HEK293 (cell line): ENCODE measurements around the gene UST.
"Not testable (repeated sequence)": the region's sequence is repeated elsewhere in the genome, so short reads cannot be mapped to it uniquely, and the experiment has no call there.

Experiments
- SCRT1 ChIP-seq: fragments of 450-650 bp; formaldehyde crosslinking; IDR thresholded peaks from 2 replicates; pipeline ENCODE4 v1.5.1; 2016; ENCODE audit warnings: missing biosample characterization, missing genetic modification characterization, borderline replicate concordance
- ZBTB48 ChIP-seq: fragments of 450-650 bp; formaldehyde crosslinking; IDR thresholded peaks from 2 replicates; pipeline ENCODE4 v1.5.1; 2016; ENCODE audit warnings: missing biosample characterization, missing genetic modification characterization
- ZNF37A ChIP-seq: fragments of 450-650 bp; IDR thresholded peaks from 2 replicates; pipeline ENCODE4 v1.5.1; 2018; ENCODE audit warnings: missing biosample characterization, missing genetic modification characterization
- ZNF585B ChIP-seq: fragments of 450-650 bp; formaldehyde crosslinking; IDR thresholded peaks from 2 replicates; pipeline ENCODE4 v1.5.1; 2016; ENCODE audit warnings: missing biosample characterization, missing genetic modification characterization
- TF ChIP-seq, protein P1 (sequence below): fragments of 450-650 bp; formaldehyde crosslinking; IDR thresholded peaks from 2 replicates; pipeline ENCODE4 v1.5.1; 2016; ENCODE audit warnings: missing biosample characterization, missing genetic modification characterization
- TF ChIP-seq, protein P2 (sequence below): fragments of 450-650 bp; formaldehyde crosslinking; IDR thresholded peaks from 2 replicates; pipeline ENCODE4 v1.5.1; 2016; ENCODE audit warnings: missing biosample characterization, missing genetic modification characterization
- TF ChIP-seq, protein P3 (sequence below): fragments of 450-650 bp; formaldehyde crosslinking; IDR thresholded peaks from 2 replicates; pipeline ENCODE4 v1.5.1; 2016; ENCODE audit warnings: missing biosample characterization, missing genetic modification characterization
- TF ChIP-seq, protein P4 (sequence below): sonication (generic); formaldehyde crosslinking; IDR thresholded peaks from 2 replicates; pipeline ENCODE4 v1.8.1; 2022; ENCODE audit warnings: mild to moderate bottlenecking, moderate library complexity, missing genetic modification reagents
- TF ChIP-seq, protein P5 (sequence below): fragments of 450-650 bp; formaldehyde crosslinking; IDR thresholded peaks from 2 replicates; pipeline ENCODE4 v1.5.1; 2016; ENCODE audit warnings: missing biosample characterization, missing genetic modification characterization

DNA sequence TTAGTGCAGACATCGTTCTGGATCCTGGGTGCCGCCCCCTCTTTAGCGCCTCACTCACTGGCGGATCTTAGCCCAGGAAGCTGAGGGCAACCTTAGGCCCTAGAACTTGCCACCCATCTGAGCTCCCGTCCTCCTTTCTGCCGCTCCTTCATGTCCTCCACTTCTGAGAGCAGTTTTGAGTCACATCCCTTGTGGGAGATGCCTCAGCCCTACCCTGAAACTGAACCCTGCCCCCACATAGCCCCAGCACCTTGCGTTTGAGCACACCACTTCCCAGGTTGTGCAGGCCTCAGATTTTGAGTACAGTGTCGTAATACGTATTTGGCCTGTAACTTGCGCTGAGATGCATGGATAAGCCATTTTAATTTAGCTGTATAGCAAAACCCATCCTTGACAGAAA, 169.7 kb downstream of the UST start:
- not testable (repeated sequence) for TF ChIP-seq ZBTB48 (tag by site-specific recombination); ZNF37A (tag by site-specific recombination); ZNF585B; SCRT1 (tag by site-specific recombination)
- TF ChIP-seq, protein P1, sequence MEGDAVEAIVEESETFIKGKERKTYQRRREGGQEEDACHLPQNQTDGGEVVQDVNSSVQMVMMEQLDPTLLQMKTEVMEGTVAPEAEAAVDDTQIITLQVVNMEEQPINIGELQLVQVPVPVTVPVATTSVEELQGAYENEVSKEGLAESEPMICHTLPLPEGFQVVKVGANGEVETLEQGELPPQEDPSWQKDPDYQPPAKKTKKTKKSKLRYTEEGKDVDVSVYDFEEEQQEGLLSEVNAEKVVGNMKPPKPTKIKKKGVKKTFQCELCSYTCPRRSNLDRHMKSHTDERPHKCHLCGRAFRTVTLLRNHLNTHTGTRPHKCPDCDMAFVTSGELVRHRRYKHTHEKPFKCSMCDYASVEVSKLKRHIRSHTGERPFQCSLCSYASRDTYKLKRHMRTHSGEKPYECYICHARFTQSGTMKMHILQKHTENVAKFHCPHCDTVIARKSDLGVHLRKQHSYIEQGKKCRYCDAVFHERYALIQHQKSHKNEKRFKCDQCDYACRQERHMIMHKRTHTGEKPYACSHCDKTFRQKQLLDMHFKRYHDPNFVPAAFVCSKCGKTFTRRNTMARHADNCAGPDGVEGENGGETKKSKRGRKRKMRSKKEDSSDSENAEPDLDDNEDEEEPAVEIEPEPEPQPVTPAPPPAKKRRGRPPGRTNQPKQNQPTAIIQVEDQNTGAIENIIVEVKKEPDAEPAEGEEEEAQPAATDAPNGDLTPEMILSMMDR (tag by site-specific recombination) = not testable (repeated sequence)
- TF ChIP-seq, protein P2, sequence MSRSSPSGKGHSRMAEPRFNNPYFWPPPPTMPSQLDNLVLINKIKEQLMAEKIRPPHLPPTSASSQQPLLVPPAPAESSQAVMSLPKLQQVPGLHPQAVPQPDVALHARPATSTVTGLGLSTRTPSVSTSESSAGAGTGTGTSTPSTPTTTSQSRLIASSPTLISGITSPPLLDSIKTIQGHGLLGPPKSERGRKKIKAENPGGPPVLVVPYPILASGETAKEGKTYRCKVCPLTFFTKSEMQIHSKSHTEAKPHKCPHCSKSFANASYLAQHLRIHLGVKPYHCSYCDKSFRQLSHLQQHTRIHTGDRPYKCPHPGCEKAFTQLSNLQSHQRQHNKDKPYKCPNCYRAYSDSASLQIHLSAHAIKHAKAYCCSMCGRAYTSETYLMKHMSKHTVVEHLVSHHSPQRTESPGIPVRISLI (tag by site-specific recombination) = not testable (repeated sequence)
- TF ChIP-seq, protein P3, sequence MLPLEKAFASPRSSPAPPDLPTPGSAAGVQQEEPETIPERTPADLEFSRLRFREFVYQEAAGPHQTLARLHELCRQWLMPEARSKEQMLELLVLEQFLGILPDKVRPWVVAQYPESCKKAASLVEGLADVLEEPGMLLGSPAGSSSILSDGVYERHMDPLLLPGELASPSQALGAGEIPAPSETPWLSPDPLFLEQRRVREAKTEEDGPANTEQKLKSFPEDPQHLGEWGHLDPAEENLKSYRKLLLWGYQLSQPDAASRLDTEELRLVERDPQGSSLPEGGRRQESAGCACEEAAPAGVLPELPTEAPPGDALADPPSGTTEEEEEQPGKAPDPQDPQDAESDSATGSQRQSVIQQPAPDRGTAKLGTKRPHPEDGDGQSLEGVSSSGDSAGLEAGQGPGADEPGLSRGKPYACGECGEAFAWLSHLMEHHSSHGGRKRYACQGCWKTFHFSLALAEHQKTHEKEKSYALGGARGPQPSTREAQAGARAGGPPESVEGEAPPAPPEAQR (tag by site-specific recombination) = not testable (repeated sequence)
- TF ChIP-seq, protein P4, sequence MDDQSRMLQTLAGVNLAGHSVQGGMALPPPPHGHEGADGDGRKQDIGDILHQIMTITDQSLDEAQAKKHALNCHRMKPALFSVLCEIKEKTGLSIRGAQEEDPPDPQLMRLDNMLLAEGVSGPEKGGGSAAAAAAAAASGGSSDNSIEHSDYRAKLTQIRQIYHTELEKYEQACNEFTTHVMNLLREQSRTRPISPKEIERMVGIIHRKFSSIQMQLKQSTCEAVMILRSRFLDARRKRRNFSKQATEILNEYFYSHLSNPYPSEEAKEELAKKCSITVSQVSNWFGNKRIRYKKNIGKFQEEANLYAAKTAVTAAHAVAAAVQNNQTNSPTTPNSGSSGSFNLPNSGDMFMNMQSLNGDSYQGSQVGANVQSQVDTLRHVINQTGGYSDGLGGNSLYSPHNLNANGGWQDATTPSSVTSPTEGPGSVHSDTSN (CRISPR knock-in tag) = not testable (repeated sequence)
- TF ChIP-seq, protein P5, sequence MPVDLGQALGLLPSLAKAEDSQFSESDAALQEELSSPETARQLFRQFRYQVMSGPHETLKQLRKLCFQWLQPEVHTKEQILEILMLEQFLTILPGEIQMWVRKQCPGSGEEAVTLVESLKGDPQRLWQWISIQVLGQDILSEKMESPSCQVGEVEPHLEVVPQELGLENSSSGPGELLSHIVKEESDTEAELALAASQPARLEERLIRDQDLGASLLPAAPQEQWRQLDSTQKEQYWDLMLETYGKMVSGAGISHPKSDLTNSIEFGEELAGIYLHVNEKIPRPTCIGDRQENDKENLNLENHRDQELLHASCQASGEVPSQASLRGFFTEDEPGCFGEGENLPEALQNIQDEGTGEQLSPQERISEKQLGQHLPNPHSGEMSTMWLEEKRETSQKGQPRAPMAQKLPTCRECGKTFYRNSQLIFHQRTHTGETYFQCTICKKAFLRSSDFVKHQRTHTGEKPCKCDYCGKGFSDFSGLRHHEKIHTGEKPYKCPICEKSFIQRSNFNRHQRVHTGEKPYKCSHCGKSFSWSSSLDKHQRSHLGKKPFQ = not testable (repeated sequence)
